ENCODE measurements around the gene KDM4F. TPM values are rescaled to one million over a fixed set of nuclear protein-coding genes. Genes with fewer than 3 reads are reported as not detected.

Gene KDM4F
- total RNA-seq, 1 experiment from 2014 or later: not detected

- no TSS peak for BruUV-seq (replicated peaks)
- Mint-ChIP-seq H3K27ac (ENCODE audit: unreplicated experiment) (no peak overlapping the region), H3K36me3 (ENCODE audit: insufficient read depth, unreplicated experiment) (no peaks in the 10 kb centered on the region), H3K4me3 (ENCODE audit: low read depth, unreplicated experiment) (no peak overlapping the region), H3K9me3 (ENCODE audit: low read depth, unreplicated experiment) (no peaks in the 10 kb centered on the region), H3K4me1 (ENCODE audit: low read depth, unreplicated experiment) (peaks cover 26% of the 10 kb centered on the region), H3K27me3 (ENCODE audit: unreplicated experiment) (no peaks in the 10 kb centered on the region)
- DNase-seq: no peak
- TF ChIP-seq, protein P1, sequence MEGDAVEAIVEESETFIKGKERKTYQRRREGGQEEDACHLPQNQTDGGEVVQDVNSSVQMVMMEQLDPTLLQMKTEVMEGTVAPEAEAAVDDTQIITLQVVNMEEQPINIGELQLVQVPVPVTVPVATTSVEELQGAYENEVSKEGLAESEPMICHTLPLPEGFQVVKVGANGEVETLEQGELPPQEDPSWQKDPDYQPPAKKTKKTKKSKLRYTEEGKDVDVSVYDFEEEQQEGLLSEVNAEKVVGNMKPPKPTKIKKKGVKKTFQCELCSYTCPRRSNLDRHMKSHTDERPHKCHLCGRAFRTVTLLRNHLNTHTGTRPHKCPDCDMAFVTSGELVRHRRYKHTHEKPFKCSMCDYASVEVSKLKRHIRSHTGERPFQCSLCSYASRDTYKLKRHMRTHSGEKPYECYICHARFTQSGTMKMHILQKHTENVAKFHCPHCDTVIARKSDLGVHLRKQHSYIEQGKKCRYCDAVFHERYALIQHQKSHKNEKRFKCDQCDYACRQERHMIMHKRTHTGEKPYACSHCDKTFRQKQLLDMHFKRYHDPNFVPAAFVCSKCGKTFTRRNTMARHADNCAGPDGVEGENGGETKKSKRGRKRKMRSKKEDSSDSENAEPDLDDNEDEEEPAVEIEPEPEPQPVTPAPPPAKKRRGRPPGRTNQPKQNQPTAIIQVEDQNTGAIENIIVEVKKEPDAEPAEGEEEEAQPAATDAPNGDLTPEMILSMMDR (IDR thresholded peaks at IDR 0.05; ENCODE audit: unreplicated experiment): no peak
- CTCF ChIA-PET: interaction anchor here (0.6 to 1.3 kb wide), 2 partner anchors 13 to 491 kb away, joined by 3 to 4 read pairs; no protein-coding TSS in a partner anchor
- intact Hi-C loops (cut with micrococcal nuclease; ENCODE audit: unreplicated experiment): no loop called here
These were observed 32.2 kb downstream of the KDM4F start for GRCh38 chr11:95081412-95081811.

- DNase-seq: no peak
- Mint-ChIP-seq H3K9me3 (ENCODE audit: low read depth, unreplicated experiment) (no peaks in the 10 kb centered on the region), H3K27me3 (ENCODE audit: unreplicated experiment) (no peaks in the 10 kb centered on the region), H3K4me1 (ENCODE audit: low read depth, unreplicated experiment) (peaks cover 22% of the 10 kb centered on the region), H3K4me3 (ENCODE audit: low read depth, unreplicated experiment) (no peak overlapping the region), H3K27ac (ENCODE audit: unreplicated experiment) (no peak overlapping the region), H3K36me3 (ENCODE audit: insufficient read depth, unreplicated experiment) (no peaks in the 10 kb centered on the region)
- no TSS peak for BruUV-seq (replicated peaks)
- intact Hi-C loops (cut with micrococcal nuclease; ENCODE audit: unreplicated experiment): no loop called here
- TF ChIP-seq, protein P1 (IDR thresholded peaks at IDR 0.05; ENCODE audit: unreplicated experiment): no peak
- CTCF ChIA-PET: no interaction called here
These were observed 33.4 kb downstream of the KDM4F start for GRCh38 chr11:95082576-95083001.

DNA sequence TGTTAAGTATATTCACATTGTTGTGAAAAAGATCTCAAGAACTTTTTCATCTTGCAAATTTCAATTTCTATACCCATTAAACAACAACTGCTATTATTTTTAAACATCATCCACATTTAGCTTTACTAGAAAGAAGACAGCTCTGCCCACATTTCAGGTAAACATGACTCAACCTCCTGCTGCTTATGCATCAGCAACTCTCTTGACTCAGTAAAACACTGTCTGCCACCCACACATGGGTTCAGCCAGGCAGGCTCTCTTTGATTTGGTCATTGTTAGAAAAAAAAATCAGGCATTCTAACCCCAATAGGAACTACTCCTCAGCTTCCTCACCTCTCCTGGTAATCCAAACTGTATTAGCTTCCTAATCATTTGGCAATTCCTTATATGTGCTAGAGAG is 35.3 kb downstream of the KDM4F start:
- BruUV-seq (replicated peaks): no TSS peak
- CTCF ChIA-PET: interaction anchor here (1.3 to 1.8 kb wide), 4 partner anchors 8 to 18 kb away, joined by 4 to 5 read pairs (median 4); partner anchors contain the start of gene SRSF8
- no peak for DNase-seq
- intact Hi-C loops (cut with micrococcal nuclease; ENCODE audit: unreplicated experiment): no loop called here
- H3K27me3 Mint-ChIP-seq (ENCODE audit: unreplicated experiment): no peaks in the 10 kb centered on the region
- H3K9me3 Mint-ChIP-seq (ENCODE audit: low read depth, unreplicated experiment): no peaks in the 10 kb centered on the region
- H3K4me1 Mint-ChIP-seq (ENCODE audit: low read depth, unreplicated experiment): peaks cover 33% of the 10 kb centered on the region
- TF ChIP-seq, protein P1 (IDR thresholded peaks at IDR 0.05; ENCODE audit: unreplicated experiment): no peak
- H3K4me3 Mint-ChIP-seq (ENCODE audit: low read depth, unreplicated experiment): no peak overlapping the region
- peaks cover 11% of the 10 kb centered on the region for H3K36me3 Mint-ChIP-seq (ENCODE audit: insufficient read depth, unreplicated experiment)
- peak overlapping the region; percentile 56 for H3K27ac Mint-ChIP-seq (ENCODE audit: unreplicated experiment)

- no TSS peak for BruUV-seq (replicated peaks)
- H3K27me3 Mint-ChIP-seq (ENCODE audit: unreplicated experiment): no peaks in the 10 kb centered on the region
- H3K4me1 Mint-ChIP-seq (ENCODE audit: low read depth, unreplicated experiment): peaks cover 33% of the 10 kb centered on the region
- CTCF ChIA-PET: interaction anchor here (0.7 to 1.8 kb wide), 6 partner anchors 8 to 23 kb away, joined by 3 to 5 read pairs (median 4); partner anchors contain the start of gene SRSF8
- DNase-seq: no peak
- H3K27ac Mint-ChIP-seq (ENCODE audit: unreplicated experiment): peak overlapping the region; percentile 56
- H3K4me3 Mint-ChIP-seq (ENCODE audit: low read depth, unreplicated experiment): no peak overlapping the region
- no peaks in the 10 kb centered on the region for H3K9me3 Mint-ChIP-seq (ENCODE audit: low read depth, unreplicated experiment)
- H3K36me3 Mint-ChIP-seq (ENCODE audit: insufficient read depth, unreplicated experiment): peaks cover 18% of the 10 kb centered on the region
- TF ChIP-seq, protein P1 (IDR thresholded peaks at IDR 0.05; ENCODE audit: unreplicated experiment): no peak
- intact Hi-C loops (cut with micrococcal nuclease; ENCODE audit: unreplicated experiment): no loop called here
These were observed 36.0 kb downstream of the KDM4F start for GRCh38 chr11:95085117-95085816.

Measured in Calu3 (cell line).